HG03378 (cell line): ENCODE measurements around the gene TTLL6.
"Not testable (repeated sequence)": the region's sequence is repeated elsewhere in the genome, so short reads cannot be mapped to it uniquely, and the experiment has no call there.

Experiments
- ATAC-seq: cut with Tn5 transposase; IDR thresholded peaks from one replicate; pipeline ENCODE4 v1.9.1; 2021; ENCODE audit warnings: mild to moderate bottlenecking, moderate library complexity; ENCODE audit not compliant: unreplicated experiment

Gene TTLL6

DNA sequence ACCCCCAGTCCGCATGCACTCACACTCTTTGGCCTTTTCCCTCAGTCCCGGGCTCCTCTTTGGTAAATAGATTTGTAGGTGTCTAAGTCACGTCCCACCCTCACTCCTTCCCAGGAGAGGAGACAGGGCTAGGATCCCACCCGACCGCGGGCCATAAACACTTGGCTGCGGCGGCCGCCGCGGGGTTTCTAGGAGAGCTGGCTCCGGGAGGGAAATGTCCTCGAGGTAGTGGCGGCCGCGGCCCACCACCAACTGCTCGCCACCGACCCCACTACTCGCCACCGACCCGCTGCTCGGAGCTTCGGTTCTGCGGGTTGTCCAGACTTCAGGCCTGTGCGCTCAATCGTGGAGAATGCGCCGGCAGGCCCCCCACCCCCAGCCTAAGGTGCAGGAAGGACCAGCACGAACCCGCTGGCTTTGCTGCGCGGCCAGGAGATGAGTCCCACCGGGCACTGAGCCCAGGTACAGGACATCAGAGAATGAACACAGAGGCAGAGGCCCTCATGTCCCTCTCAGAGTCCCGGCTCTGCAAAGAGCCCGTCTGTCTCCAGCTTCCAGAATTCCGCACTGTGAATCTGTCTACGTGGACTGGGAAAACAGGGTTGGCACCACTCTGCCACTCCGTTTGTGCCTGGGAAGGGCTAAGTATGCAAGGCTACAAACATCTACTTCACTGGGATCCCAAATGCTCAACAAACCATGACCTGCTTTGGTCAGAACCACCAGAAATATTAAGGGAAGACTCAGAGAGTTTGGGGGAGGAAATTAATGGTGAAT, 91.6 kb downstream of the TTLL6 start:
- ATAC-seq, result no peak

GRCh38 chr17:48725004-48725287, 92.1 kb downstream of the TTLL6 start:
- ATAC-seq, result no peak

- ATAC-seq, result no peak
Measured at GRCh38 chr17:48724251-48725003, 92.6 kb downstream of the TTLL6 start.

DNA sequence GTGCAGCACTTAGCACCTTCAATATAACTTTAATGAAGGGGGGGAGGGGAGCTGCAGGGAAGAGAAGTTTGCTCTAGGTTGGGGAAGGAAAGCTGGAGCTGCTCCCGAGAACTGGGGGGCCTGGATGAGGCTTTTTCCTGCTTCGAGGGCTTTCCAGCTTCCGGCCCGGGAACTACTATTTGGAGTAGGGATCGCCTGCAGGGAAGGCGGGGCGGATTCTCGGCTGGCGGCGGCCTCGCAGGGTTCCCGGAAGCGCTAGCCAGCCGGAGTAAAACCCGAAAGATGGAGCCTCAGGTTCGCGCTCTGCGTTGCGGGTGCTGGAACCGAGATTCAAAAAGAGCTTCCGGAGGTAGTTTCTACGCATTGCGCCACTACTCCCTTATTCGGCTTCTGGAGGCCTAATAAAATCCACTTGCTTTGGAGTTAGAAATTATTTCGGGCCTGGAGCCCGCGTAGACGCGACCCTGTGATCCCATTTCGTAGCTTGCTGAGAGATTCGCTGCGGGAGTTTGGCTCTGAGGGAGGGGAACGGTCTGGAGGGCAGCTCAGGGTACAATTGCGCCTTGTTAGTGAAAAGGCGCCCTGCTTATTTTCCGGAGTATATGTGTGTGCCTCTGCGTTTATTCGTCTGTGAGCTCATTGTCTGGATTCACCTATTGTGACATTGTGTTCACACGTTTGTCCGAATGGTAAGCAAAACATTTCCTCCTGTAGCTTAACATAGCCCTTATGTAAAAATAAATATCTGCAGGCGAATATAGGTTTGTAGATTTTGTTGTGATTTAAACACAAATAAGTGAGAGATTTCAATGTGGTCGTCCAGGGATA, 93.4 kb downstream of the TTLL6 start:
- ATAC-seq, result no peak

DNA sequence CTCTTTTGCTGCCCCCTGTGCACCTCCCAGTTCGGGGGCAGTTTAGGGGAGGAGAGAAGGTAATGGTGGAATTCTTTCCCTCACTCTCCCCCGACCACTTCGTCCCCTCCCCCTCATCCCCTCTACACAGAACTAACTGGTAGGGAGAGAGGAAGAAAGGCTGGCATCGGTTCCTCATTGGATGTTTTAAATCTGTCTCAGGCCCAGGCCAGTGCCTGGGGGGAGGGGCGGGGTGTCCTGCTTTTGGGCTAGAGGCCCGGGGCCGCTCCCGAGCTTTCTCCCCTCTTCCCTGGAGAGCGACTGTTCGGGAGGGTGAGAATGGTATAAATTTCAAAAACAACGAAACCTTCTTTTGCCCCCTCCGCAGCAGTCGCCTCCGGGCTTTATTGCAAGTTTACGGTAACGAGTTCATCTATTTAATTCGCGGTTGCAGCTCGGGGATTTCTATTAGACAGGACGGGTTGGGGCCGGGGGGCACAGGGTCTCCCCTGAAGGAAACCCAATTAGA, 94.1 kb downstream of the TTLL6 start, which contains the start of gene PRAC2:
Gene PRAC2, plus strand, starts transcription at position 271 of the 508 bp plus-strand sequence. CDS start 1,226 bp downstream, outside the sequence.
- ATAC-seq, result no peak

DNA sequence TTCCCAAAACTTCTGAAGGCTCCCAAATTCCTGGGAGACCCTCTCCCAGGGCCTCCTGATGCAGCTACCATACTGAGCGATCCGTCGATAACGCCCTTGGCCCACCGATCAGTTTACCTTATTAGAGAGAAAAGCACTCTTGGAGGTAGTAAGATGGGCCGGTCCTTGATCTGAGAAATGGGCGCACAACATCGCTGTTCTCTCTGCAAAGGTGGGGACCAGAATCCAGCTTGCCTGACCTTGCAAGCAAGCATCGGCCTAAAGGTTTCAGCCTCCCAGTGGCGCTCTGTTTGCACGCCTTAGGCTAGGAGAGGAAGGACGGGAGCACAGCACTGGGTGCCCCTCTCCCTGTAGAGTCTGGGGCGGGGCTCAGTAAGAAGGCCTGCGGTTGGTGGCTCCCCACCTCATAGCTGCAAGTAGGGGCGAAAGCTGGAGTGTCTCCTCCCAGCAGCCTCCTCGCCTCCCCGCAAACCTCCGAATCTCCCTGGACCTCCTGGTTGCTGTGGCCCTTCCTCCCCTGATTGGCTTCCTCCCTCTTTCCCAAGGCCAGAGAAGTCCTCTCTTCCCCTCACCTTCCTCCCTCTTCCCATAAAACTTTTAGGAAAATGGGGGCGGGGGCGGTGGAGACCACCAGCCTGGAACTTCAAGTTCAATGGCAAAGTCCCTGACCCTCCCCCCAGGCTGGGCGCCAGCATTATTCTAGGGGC, 94.7 kb downstream of the TTLL6 start, which contains the start of gene PRAC1:
Gene PRAC1, minus strand, starts transcription at position 318 of the 707 bp plus-strand sequence. Its CDS starts 126 bp downstream, at position 192.
- no peak for ATAC-seq

DNA sequence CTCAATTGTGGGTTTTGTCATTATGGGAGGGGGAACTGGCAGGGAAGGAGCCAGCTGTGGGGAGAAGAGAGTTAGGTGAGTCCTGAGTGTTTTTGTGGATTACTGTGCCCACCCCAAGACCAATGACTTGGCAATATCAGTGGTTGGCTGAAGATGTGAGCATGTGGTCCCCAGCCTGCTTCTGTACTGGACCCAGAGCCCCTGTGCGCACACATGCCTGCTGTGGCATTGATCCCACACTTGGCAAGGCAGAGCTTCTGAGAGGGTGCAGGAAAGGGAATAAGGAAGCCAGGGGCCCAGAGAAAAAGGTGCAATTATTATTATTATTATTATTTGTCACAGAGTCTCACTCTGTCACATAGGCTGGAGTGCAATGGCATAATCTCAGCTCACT, 96.0 kb downstream of the TTLL6 start:
- no peak for ATAC-seq

DNA sequence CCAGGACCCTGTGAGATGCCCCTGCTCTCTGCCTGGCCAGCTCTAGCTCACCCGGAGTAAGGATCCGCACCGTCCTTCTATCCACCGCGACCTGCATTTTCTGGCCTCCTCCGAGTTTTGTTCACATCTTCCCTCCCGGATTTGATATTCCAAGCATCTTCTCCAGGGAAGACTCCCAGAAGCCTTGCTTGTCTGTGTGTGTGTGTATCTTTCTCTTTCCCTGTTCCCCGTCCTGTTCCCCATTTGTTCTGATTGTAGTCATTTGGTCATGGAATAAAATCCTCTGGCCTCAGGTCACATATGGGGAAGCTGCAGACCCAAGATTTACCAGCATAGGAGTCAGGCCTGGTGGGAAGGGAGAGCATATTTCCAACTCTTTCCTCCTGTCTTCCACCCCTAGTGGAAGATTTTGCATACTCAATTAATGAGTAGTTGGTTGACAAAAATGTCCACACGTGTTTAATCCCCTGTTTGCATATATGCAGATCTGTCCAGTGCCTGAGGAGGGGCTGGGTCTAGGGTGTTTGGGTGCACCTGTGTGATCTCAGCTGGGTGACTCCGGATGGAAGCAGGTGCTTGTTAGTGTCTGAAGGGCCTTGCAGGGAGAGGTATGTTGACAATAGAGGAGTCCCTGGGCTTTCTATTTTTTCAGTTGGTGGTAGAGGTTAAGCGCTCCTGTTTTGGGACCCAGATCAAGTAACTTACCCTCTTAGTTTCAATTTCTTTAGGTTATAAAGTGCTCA, 96.6 kb downstream of the TTLL6 start:
- ATAC-seq, result no peak

- no peak for ATAC-seq
Measured at GRCh38 chr17:48719642-48720265, 97.3 kb downstream of the TTLL6 start.

DNA sequence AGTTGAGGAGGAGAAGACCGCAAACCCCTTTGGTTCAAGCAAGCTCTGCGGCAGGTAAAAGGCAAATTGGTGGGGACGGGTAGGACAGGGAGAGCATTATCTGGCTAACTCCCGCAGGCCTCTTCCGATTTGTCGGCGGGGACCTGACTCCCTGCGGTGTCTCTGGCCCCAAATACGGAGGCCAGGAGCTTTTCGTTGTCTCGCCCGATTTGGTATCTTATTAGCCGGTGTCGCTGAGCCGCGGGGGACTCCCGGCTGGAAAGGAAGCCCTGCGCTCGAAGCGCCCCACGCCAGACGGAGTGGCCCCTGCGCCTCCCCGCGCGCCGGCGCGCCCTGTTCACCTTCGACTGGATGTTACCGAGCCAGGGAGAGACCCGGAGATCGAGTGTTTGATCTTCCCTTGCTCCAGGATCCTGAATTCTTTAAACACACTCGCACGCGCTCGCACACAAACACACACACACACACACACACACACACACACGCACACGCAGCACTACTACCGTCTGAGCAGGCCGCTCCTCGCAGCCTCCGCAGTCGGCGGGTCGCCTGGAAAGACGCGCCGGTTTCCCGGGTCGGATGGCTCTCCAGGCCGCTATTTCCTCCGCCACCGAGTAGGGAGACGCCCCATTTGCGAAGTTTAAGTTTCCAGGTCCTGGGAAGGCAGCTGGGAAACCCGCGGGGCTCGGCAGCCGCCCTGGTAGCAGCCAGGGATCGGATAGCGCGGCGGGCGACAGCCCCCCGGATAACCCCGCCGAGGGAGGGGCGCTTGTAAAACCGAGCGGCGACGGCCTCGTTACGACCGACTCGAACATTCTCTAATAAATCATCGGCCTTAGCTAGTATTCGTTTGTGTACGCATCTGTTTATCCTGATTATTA, 98.0 kb downstream of the TTLL6 start:
- no peak for ATAC-seq

- no peak for ATAC-seq
Measured at GRCh38 chr17:48718227-48718760, 98.7 kb downstream of the TTLL6 start.

DNA sequence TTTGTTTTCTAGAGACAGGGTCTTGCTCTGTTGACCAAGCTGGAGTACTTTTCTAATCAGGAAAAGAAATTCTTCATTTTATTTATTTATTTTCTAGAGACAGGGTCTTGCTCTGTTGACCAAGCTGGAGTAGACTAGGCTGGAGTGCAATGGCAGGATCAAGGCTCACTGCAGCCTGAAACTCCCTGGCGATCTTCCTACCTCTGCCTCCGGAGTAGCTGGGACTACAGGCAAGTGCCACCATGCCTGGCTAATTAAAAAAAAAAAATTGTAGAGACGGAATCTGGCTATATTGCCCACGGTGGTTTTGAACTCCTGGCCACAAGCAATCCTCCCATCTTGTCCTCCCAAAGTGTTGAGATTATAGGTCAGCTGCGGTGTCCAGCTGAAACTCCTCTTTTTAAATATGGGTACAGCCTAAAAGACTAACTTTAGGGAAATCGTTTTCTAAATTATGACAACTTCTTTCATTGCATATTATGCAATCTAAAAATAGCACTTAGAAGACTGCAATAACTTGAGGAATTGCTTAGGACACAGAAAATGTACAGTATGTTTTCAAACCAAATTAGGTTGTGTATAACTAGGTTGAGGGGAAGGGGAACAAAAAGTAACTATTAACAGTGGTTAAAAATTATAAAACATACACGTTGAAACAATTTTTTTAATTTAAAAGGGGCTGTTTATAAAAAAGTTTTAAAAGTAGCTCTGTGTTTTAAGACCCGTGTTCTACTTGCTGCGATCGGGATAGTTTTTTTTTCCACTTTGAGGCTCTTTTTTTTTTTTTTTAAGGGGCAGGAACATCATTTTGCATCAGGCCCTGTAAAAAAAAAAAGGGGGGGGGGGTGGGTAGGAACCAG, 99.4 kb downstream of the TTLL6 start:
- ATAC-seq, result no peak

DNA sequence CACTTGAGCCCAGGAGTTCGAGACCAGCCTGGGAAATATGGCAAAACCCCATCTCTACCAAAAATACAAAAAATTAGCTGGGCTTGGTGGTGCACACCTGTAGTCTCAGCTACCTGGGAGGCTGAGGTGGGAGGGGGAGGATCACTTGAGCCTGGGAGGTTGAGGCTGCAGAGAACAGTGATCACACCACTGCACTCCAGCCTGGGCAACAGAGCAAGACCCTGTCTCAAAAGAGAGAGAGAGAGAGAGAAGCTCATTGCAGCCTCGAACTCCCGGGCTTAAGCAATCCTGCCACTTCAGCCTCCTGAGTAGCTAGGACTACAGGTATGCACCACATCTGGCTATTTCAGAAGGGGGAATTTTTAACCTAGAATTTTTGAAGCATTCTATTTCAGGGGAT, 100.5 kb downstream of the TTLL6 start:
- ATAC-seq, result not testable (repeated sequence)

DNA sequence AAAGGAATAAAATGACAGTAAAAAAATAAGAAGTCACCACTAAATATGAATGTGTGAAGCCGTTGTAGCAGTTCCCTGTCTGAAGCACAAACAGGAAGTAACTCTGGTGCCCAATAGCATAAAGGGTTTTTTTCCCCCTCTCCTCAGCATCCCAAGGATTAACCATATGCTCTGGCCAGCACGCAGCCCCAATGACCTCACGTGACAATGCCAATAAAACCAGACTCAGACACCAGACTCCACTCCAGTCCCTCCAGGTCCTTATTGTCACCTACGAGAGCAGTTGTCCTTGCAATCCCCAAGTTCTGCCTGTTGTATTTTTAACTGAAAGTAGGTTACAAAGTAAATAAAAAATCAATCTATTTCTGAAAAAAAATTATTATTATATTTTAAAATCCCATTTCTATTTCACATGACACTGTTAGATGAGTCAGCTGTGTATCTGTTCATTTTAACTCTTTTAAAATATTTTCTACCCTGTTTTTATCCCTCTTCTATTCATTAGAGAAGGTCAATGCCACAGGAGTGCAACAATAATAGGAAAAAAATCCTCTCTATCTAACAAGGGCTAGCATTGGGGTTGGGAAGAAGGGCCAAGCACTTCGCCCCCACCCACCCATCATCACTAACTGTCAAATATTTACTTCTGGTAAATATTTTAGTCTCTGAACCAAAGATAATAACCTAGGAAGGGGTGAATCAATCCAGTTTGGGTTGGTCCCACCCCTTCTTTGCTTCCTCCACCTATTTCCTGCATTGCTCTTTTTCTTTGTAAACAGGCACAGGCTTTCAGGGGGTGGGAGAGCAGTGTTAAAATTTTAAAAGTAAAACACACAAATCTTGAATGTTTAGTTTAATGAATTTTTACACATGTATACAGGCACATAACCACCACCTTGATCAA, 101.3 kb downstream of the TTLL6 start:
- no peak for ATAC-seq
